HepG2 (cell line): ENCODE measurements around the gene C6orf62. TPM values are rescaled to one million over a fixed set of nuclear protein-coding genes. Genes with fewer than 3 reads are reported as not detected.

Source experiments
- ATAC-seq: fragments of 200-7000 bp; cut with Tn5 transposase; 3 replicates; pipeline ENCODE4 v1.9.1; 2020; ENCODE audit warnings: mild to moderate bottlenecking, moderate library complexity
- BruUV-seq: library from RNA; stranded (reverse); fragments of 400-500 nt; replicated peaks from 2 replicates; lab custom pipeline; 2021; lab: Mats Ljungman, UMichigan
- CTCF ChIA-PET: fragments of 300-600 bp; formaldehyde crosslinking; extraction: SDS; loops from one replicate; lab custom pipeline; 2021; ENCODE audit warnings: low total read pairs, inconsistent platforms, low intra/inter-chr PET ratio; lab: Yijun Ruan, JAX
- POLR2A ChIA-PET: fragments of 350-600 bp; sonication (Branson Sonifier 250); formaldehyde crosslinking; loops from one replicate; lab custom pipeline; 2020; ENCODE audit warnings: antibody characterized with exemption, inconsistent platforms; lab: Yijun Ruan, JAX
- DNase-seq: peaks from one replicate; pipeline ENCODE4 v3.0.0-alpha.2; 2015; ENCODE audit warnings: low spot score
- FAIRE-seq: peaks from 3 replicates; lab custom pipeline; 2011; peaks lifted over from hg19 to GRCh38; lab: Jason Lieb, UNC
- H2AFZ ChIP-seq: one replicate; pipeline ENCODE4 v1.6.1; 2011; ENCODE audit warnings: low read length, inconsistent platforms
- H3K27ac ChIP-seq: fragments of 300-600 bp; 3 replicates; pipeline ENCODE4 v1.8.0; 2011; ENCODE audit warnings: mixed run types, mild to moderate bottlenecking, mixed read lengths, low read length, inconsistent platforms; ENCODE audit not compliant: insufficient read depth; ENCODE audit errors: extremely low read length
- H3K27me3 ChIP-seq, 2 experiments: fragments of 200-600 bp in 1 of 2; 2 replicates in 1 of 2; 3 replicates in 1 of 2; pipeline versions ENCODE4 v1.6.0 to v1.8.0; 2011; ENCODE audit warnings: low read length in 2 of 2, mild to moderate bottlenecking in 2 of 2, moderate library complexity in 2 of 2, inconsistent platforms in 1 of 2; ENCODE audit not compliant: insufficient read depth in 2 of 2, control insufficient read depth in 1 of 2
- H3K36me3 ChIP-seq, 2 experiments: fragments of 200-600 bp in 1 of 2; replicated peaks in 1 of 2; 2 replicates in 1 of 2; 3 replicates in 1 of 2; pipeline versions ENCODE4 v1.5.1 to v1.8.0; 2011; ENCODE audit warnings: low read length in 2 of 2, inconsistent platforms in 1 of 2; ENCODE audit not compliant: insufficient read depth in 2 of 2, control insufficient read depth in 1 of 2
- H3K4me1 ChIP-seq: 2 replicates; pipeline ENCODE4 v1.5.1; 2012; ENCODE audit warnings: low read length, inconsistent platforms; ENCODE audit not compliant: insufficient read depth
- H3K4me2 ChIP-seq: 2 replicates; pipeline ENCODE4 v1.6.0; 2011; ENCODE audit warnings: low read depth, low read length, inconsistent platforms
- H3K4me3 ChIP-seq, 3 experiments: fragments of 200-600 bp in 1 of 3; sonication (generic), shearing (Covaris generic) in 1 of 3; replicated peaks in 1 of 3; 2 replicates each; pipeline ENCODE4 v1.5.1; 2011 to 2016; ENCODE audit warnings: low read length in 3 of 3, inconsistent platforms in 2 of 3, low read depth in 2 of 3, mild to moderate bottlenecking in 2 of 3, control low read depth in 1 of 3, mixed read lengths in 1 of 3; ENCODE audit not compliant: insufficient read depth in 1 of 3
- H3K79me2 ChIP-seq: one replicate; pipeline ENCODE4 v1.6.1; 2011; ENCODE audit warnings: low read length, inconsistent platforms; ENCODE audit not compliant: insufficient read depth
- H3K9ac ChIP-seq: 2 replicates; pipeline ENCODE4 v1.6.0; 2011; ENCODE audit warnings: mild to moderate bottlenecking, low read depth, low read length, inconsistent platforms; ENCODE audit not compliant: insufficient read depth
- H3K9me3 ChIP-seq: 2 replicates; pipeline ENCODE4 v1.5.1; 2012; ENCODE audit warnings: mild to moderate bottlenecking, low read length
- H4K20me1 ChIP-seq: 2 replicates; pipeline ENCODE4 v1.6.0; 2011; ENCODE audit warnings: inconsistent platforms, mild to moderate bottlenecking, low read length, moderate library complexity; ENCODE audit not compliant: insufficient read depth
- ATF7 ChIP-seq, 2 experiments: fragments of 450-650 bp in 1 of 2; sonication (generic) in 1 of 2; formaldehyde crosslinking in 1 of 2; IDR thresholded peaks; 2 replicates each; pipeline versions ENCODE4 v1.4.0 to v1.6.1; 2016 to 2020; ENCODE audit warnings: antibody characterized with exemption in 1 of 2, mild to moderate bottlenecking in 1 of 2, missing genetic modification reagents in 1 of 2
- FOXO1 ChIP-seq: sonication (generic); formaldehyde crosslinking; IDR thresholded peaks from 2 replicates; pipeline ENCODE4 v1.4.0; 2020; ENCODE audit warnings: missing genetic modification reagents
- NONO ChIP-seq, 2 experiments: fragments of 450-650 bp in 1 of 2; sonication (generic) in 1 of 2; formaldehyde crosslinking in 1 of 2; IDR thresholded peaks in 1 of 2; conservative IDR thresholded peaks in 1 of 2; 2 replicates each; pipeline versions ENCODE4 v1.6.1 to v1.8.0; 2017 to 2022; ENCODE audit warnings: mild to moderate bottlenecking in 1 of 2, missing genetic modification reagents in 1 of 2, moderate library complexity in 1 of 2
- RFX3 ChIP-seq: IDR thresholded peaks from 2 replicates; pipeline ENCODE4 v1.6.1; 2016; ENCODE audit warnings: missing biosample characterization, missing genetic modification reagents
- SP2 ChIP-seq: sonication (generic); formaldehyde crosslinking; IDR thresholded peaks from 2 replicates; pipeline ENCODE4 v1.5.1; 2020; ENCODE audit warnings: mild to moderate bottlenecking, missing genetic modification reagents
- XBP1 ChIP-seq: sonication (generic); formaldehyde crosslinking; IDR thresholded peaks from 2 replicates; pipeline ENCODE4 v1.5.0; 2020; ENCODE audit warnings: missing genetic modification reagents
- ZIK1 ChIP-seq: sonication (generic); formaldehyde crosslinking; IDR thresholded peaks from 2 replicates; pipeline ENCODE4 v1.5.0; 2020; ENCODE audit warnings: mild to moderate bottlenecking, low read depth, missing genetic modification reagents, borderline replicate concordance
- ZNF331 ChIP-seq: sonication (generic); formaldehyde crosslinking; IDR thresholded peaks from 2 replicates; pipeline ENCODE4 v1.4.0; 2020; ENCODE audit warnings: missing genetic modification reagents
- ZNF530 ChIP-seq: sonication (generic); formaldehyde crosslinking; IDR thresholded peaks from 2 replicates; pipeline ENCODE4 v1.5.0; 2020; ENCODE audit warnings: low read depth, mild to moderate bottlenecking, missing genetic modification reagents
- ZNF674 ChIP-seq: sonication (generic); formaldehyde crosslinking; IDR thresholded peaks from 2 replicates; pipeline ENCODE4 v1.5.0; 2020; ENCODE audit warnings: low read depth, mild to moderate bottlenecking, missing genetic modification reagents
- ZSCAN21 ChIP-seq: sonication (generic); formaldehyde crosslinking; IDR thresholded peaks from 2 replicates; pipeline ENCODE4 v1.8.0; 2022; ENCODE audit warnings: mild to moderate bottlenecking, missing genetic modification reagents, moderate library complexity, borderline replicate concordance
- WGBS: methylation state at CpG from one replicate; pipeline ENCODE4 v1.1.6; 2017; ENCODE audit warnings: low lambda C conversion rate; 5-methylcytosine and 5-hydroxymethylcytosine counted together
- in situ Hi-C: cut with HindIII; loops from 2 replicates; pipeline ENCODE4 v1.10.0; 2017; ENCODE audit warnings: low pct_unique_long_range_greater_than_20kb; ENCODE audit not compliant: extremely low pct_ligation_motif_present
- intact Hi-C: fragments of 100-400 bp; cut with micrococcal nuclease; formaldehyde crosslinking; loops from one replicate; pipeline ENCODE4 v1.10.0; 2022; ENCODE audit not compliant: unreplicated experiment
- polyA plus RNA-seq, 8 experiments: library from polyadenylated mRNA; depleted of rRNA in 3 of 8; stranded (reverse) in 7 of 8; unstranded in 1 of 8; fragments of >200 nt; fragmentation: Illumina TruSeq in 4 of 8; extraction: Trizol in 4 of 8; gene quantifications; 2 replicates each; pipeline versions ENCODE4 v1.2.1 to v1.2.3, GENCODE V29; 2011 to 2016; ENCODE audit warnings: low read depth in 4 of 8, missing spikeins in 1 of 8, mixed read lengths in 1 of 8; ENCODE audit not compliant: insufficient read depth in 1 of 8
- total RNA-seq, 5 experiments: library from RNA; depleted of rRNA; stranded (reverse); fragments of >200 nt; fragmentation: Illumina TruSeq; extraction: Trizol; gene quantifications; 2 replicates each; pipeline ENCODE4 v1.2.3, GENCODE V29; 2016; ENCODE audit warnings: low read depth in 1 of 5
- TF ChIP-seq, protein P1 (sequence below): IDR thresholded peaks from 2 replicates; pipeline ENCODE4 v1.4.0; 2020; ENCODE audit warnings: mild to moderate bottlenecking, missing genetic modification reagents
- TF ChIP-seq, protein P2 (sequence below): sonication (generic); formaldehyde crosslinking; IDR thresholded peaks from 2 replicates; pipeline ENCODE4 v1.8.0; 2022; ENCODE audit warnings: low read depth, missing genetic modification reagents
- TF ChIP-seq, protein P3 (sequence below): sonication (generic); formaldehyde crosslinking; IDR thresholded peaks from 2 replicates; pipeline ENCODE4 v1.5.0; 2020; ENCODE audit warnings: mild to moderate bottlenecking, missing genetic modification reagents
- TF ChIP-seq, protein P4 (sequence below): IDR thresholded peaks from 2 replicates; pipeline ENCODE4 v1.6.1; 2016; ENCODE audit warnings: missing genetic modification reagents, missing compliant biosample characterization

Gene C6orf62
- total and polyA plus RNA-seq, 2 of the 13 experiments (the other 11 are each of a cell fraction or from before 2014, with no cell fraction given), result 54.8 to 90.4 TPM

DNA sequence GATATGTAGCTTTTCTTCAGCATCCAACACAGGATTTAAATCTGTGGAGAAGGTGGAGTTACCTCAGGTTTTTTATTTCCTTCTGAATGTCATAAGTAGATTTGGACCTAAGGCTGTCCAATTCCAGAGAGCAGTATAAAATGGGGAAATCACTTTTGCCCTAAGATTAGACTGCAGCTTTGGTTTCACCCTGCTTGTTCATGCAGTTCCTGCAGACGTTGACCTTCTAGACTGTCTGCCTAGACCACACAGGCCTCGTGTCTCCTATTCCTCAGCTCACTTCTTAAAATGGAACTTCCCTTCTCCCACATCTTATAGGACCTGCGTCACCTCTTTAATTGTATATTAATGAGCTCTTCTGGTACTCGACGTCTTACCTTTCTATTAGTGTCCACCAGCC lies 26.0 kb upstream of the C6orf62 start (continued):
- TF ChIP-seq, protein P1, sequence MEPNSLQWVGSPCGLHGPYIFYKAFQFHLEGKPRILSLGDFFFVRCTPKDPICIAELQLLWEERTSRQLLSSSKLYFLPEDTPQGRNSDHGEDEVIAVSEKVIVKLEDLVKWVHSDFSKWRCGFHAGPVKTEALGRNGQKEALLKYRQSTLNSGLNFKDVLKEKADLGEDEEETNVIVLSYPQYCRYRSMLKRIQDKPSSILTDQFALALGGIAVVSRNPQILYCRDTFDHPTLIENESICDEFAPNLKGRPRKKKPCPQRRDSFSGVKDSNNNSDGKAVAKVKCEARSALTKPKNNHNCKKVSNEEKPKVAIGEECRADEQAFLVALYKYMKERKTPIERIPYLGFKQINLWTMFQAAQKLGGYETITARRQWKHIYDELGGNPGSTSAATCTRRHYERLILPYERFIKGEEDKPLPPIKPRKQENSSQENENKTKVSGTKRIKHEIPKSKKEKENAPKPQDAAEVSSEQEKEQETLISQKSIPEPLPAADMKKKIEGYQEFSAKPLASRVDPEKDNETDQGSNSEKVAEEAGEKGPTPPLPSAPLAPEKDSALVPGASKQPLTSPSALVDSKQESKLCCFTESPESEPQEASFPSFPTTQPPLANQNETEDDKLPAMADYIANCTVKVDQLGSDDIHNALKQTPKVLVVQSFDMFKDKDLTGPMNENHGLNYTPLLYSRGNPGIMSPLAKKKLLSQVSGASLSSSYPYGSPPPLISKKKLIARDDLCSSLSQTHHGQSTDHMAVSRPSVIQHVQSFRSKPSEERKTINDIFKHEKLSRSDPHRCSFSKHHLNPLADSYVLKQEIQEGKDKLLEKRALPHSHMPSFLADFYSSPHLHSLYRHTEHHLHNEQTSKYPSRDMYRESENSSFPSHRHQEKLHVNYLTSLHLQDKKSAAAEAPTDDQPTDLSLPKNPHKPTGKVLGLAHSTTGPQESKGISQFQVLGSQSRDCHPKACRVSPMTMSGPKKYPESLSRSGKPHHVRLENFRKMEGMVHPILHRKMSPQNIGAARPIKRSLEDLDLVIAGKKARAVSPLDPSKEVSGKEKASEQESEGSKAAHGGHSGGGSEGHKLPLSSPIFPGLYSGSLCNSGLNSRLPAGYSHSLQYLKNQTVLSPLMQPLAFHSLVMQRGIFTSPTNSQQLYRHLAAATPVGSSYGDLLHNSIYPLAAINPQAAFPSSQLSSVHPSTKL, result no peak
- no peak for TF ChIP-seq RFX3 (CRISPR knock-in tag)
- TF ChIP-seq, all 625 proteins: peak for 0

DNA sequence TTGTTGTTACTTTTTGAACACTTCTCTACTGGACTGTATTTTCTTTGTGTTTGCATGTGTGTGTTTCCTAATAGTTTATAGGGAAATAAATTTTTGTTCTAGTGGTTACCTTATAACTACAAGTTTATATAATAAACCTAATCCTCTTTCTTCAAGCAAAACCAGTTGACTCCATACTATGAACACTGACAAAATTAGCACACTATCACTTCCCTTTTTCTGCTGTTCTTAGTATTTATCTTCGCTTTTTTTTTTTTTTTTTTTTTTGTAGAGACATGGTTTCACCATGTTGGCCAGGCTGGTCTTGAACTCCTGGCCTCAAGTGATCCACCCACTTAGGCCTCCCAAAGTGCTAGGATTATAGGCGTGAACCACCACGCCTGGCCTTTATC lies 25.0 kb upstream of the C6orf62 start:
- ATAC-seq (no peak), DNase-seq (no peak), FAIRE-seq (no peak)
- intact Hi-C loops, result no loop called here
- H2AFZ ChIP-seq, result no peak overlapping the region
- no peaks in the 10 kb centered on the region for H4K20me1 ChIP-seq
- H3K36me3 ChIP-seq, result no peaks in the 10 kb centered on the region
- ChIA-PET CTCF (no interaction called here), POLR2A (interaction anchor here (1.3 to 1.7 kb wide), 3 partner anchors 9 to 22 kb away, joined by 3 to 11 read pairs (median 5); no protein-coding TSS in a partner anchor)
- in situ Hi-C loops, result no loop called here
- peaks cover 0 to 4% of the 10 kb centered on the region in 2 experiments; a peak in 1 of 5 replicates for H3K27me3 ChIP-seq
- WGBS, result 37% methylated on average over 3 of the region's 3 CpGs
- BruUV-seq, result no TSS peak
- no peak overlapping the region for H3K9ac ChIP-seq
- no peaks in the 10 kb centered on the region for H3K4me1 ChIP-seq
- no peak overlapping the region for H3K4me3 ChIP-seq
- no peak overlapping the region for H3K4me2 ChIP-seq
- H3K27ac ChIP-seq, result no peak overlapping the region
- no peaks in the 10 kb centered on the region for H3K9me3 ChIP-seq
- no peaks in the 10 kb centered on the region for H3K79me2 ChIP-seq
- TF ChIP-seq, protein P2, sequence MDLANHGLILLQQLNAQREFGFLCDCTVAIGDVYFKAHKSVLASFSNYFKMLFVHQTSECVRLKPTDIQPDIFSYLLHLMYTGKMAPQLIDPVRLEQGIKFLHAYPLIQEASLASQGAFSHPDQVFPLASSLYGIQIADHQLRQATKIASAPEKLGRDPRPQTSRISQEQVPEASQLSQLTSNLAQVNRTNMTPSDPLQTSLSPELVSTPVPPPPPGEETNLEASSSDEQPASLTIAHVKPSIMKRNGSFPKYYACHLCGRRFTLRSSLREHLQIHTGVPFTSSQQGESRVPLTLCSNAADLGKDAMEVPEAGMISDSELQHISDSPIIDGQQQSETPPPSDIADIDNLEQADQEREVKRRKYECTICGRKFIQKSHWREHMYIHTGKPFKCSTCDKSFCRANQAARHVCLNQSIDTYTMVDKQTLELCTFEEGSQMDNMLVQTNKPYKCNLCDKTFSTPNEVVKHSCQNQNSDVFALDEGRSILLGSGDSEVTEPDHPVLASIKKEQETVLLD (CRISPR knock-in tag), result no peak
- TF ChIP-seq ZNF674 (CRISPR knock-in tag), result no peak
- no peak for TF ChIP-seq ATF7 (IDR thresholded peaks at IDR 0.05)
- TF ChIP-seq ATF7 (CRISPR knock-in tag; IDR thresholded peaks at IDR 0.05), result no peak
- TF ChIP-seq, protein P3, sequence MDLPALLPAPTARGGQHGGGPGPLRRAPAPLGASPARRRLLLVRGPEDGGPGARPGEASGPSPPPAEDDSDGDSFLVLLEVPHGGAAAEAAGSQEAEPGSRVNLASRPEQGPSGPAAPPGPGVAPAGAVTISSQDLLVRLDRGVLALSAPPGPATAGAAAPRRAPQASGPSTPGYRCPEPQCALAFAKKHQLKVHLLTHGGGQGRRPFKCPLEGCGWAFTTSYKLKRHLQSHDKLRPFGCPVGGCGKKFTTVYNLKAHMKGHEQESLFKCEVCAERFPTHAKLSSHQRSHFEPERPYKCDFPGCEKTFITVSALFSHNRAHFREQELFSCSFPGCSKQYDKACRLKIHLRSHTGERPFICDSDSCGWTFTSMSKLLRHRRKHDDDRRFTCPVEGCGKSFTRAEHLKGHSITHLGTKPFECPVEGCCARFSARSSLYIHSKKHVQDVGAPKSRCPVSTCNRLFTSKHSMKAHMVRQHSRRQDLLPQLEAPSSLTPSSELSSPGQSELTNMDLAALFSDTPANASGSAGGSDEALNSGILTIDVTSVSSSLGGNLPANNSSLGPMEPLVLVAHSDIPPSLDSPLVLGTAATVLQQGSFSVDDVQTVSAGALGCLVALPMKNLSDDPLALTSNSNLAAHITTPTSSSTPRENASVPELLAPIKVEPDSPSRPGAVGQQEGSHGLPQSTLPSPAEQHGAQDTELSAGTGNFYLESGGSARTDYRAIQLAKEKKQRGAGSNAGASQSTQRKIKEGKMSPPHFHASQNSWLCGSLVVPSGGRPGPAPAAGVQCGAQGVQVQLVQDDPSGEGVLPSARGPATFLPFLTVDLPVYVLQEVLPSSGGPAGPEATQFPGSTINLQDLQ (CRISPR knock-in tag), result no peak
- no peak for TF ChIP-seq SP2 (CRISPR knock-in tag)
- no peak for TF ChIP-seq ZSCAN21
- no peak for TF ChIP-seq XBP1 (CRISPR knock-in tag)
- TF ChIP-seq FOXO1 (CRISPR knock-in tag), result no peak
- no peak for TF ChIP-seq ZIK1 (CRISPR knock-in tag)
- TF ChIP-seq ZNF530 (CRISPR knock-in tag), result no peak
- TF ChIP-seq ZNF331 (CRISPR knock-in tag), result no peak
- no peak for TF ChIP-seq NONO (IDR thresholded peaks at IDR 0.05)
- no peak for TF ChIP-seq NONO (CRISPR knock-in tag; conservative IDR thresholded peaks at IDR 0.05)
- TF ChIP-seq, protein P4, sequence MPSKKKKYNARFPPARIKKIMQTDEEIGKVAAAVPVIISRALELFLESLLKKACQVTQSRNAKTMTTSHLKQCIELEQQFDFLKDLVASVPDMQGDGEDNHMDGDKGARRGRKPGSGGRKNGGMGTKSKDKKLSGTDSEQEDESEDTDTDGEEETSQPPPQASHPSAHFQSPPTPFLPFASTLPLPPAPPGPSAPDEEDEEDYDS (CRISPR knock-in tag), result no peak
